GM18517 (cell line): Measurements from ENCODE around the gene DNASE1L3.
"Not testable (repeated sequence)": the region's sequence is repeated elsewhere in the genome, so short reads cannot be mapped to it uniquely, and the experiment has no call there.

Source experiments
- ATAC-seq: cut with Tn5 transposase; IDR thresholded peaks from one replicate; pipeline ENCODE4 v1.9.1; 2021; ENCODE audit warnings: mild to moderate bottlenecking, moderate library complexity; ENCODE audit not compliant: unreplicated experiment

DNASE1L3 gene

GRCh38 chr3:58202917-58203360 is 7.8 kb downstream of the DNASE1L3 start:
- no peak for ATAC-seq

- not testable (repeated sequence) for ATAC-seq
Observed at GRCh38 chr3:58201451-58201850, 9.3 kb downstream of the DNASE1L3 start.

- no peak for ATAC-seq
Observed at GRCh38 chr3:58200846-58201355, 9.9 kb downstream of the DNASE1L3 start.

GRCh38 chr3:58200121-58200709 is 10.6 kb downstream of the DNASE1L3 start:
- no peak for ATAC-seq

- no peak for ATAC-seq
Observed at GRCh38 chr3:58198804-58199203, 12.0 kb downstream of the DNASE1L3 start.

GRCh38 chr3:58198362-58198761 is 12.4 kb downstream of the DNASE1L3 start:
- no peak for ATAC-seq

- no peak for ATAC-seq
Observed at GRCh38 chr3:58197588-58197987, 13.2 kb downstream of the DNASE1L3 start.

GRCh38 chr3:58193682-58194407 is 16.9 kb downstream of the DNASE1L3 start:
- no peak for ATAC-seq

- no peak for ATAC-seq
Observed at GRCh38 chr3:58192069-58192468, 18.7 kb downstream of the DNASE1L3 start.

- ATAC-seq = no peak
Observed at GRCh38 chr3:58191361-58191991, 19.3 kb downstream of the DNASE1L3 start.

GRCh38 chr3:58190882-58191281 is 19.9 kb downstream of the DNASE1L3 start:
- no peak for ATAC-seq

GRCh38 chr3:58190291-58190690 is 20.5 kb downstream of the DNASE1L3 start:
- no peak for ATAC-seq

- no peak for ATAC-seq
Observed at GRCh38 chr3:58189691-58190090, 21.1 kb downstream of the DNASE1L3 start.

- no peak for ATAC-seq
Observed at GRCh38 chr3:58188921-58189451, 21.8 kb downstream of the DNASE1L3 start.

GRCh38 chr3:58188173-58188564 is 22.6 kb downstream of the DNASE1L3 start:
- ATAC-seq = no peak

- ATAC-seq = no peak
Observed at GRCh38 chr3:58184982-58185360, 25.8 kb downstream of the DNASE1L3 start.

- ATAC-seq = no peak
Observed at GRCh38 chr3:58184309-58184981, 26.3 kb downstream of the DNASE1L3 start.

- no peak for ATAC-seq
Observed at GRCh38 chr3:58183891-58184290, 26.9 kb downstream of the DNASE1L3 start.

GRCh38 chr3:58183221-58183620 is 27.6 kb downstream of the DNASE1L3 start:
- ATAC-seq = no peak

GRCh38 chr3:58180940-58181587 is 29.7 kb downstream of the DNASE1L3 start:
- no peak for ATAC-seq
